ENCODE data around the gene ARID1B.

- peak in 1 of 2 donors; percentile 92 for TF ChIP-seq POLR2A (IDR thresholded peaks at IDR 0.05)
- TF ChIP-seq CTCF (IDR thresholded peaks at IDR 0.05), result peak; percentile 10 to 41 (median 26)
Observed at GRCh38 chr6:157021344-157021992, 244.3 kb downstream of the ARID1B start.
